Renal cortical epithelial cell (primary cell): Measurements from ENCODE around the gene NHERF1. TPM values are rescaled to one million over a fixed set of nuclear protein-coding genes. Genes with fewer than 3 reads are reported as not detected.

Source experiments
- DNase-seq: peaks from one replicate; pipeline ENCODE4 v3.0.0-alpha.2; 2011; ENCODE audit warnings: low read depth
- total RNA-seq: library from RNA; depleted of rRNA; stranded (reverse); fragments of >200 nt; gene quantifications from 2 replicates; pipeline ENCODE4 v1.2.3, GENCODE V29; 2014

Gene NHERF1
- total RNA-seq, 1 donor from 2014 or later: 28.6 TPM

GRCh38 chr17:74807925-74808324 is 59.5 kb downstream of the NHERF1 start:
- DNase-seq: no peak

- DNase-seq: no peak
Observed at GRCh38 chr17:74808714-74809430, 60.4 kb downstream of the NHERF1 start.

- peak; percentile 14 for DNase-seq
Observed at GRCh38 chr17:74810699-74811485, 62.5 kb downstream of the NHERF1 start.

- DNase-seq: no peak
Observed at GRCh38 chr17:74812109-74813009, 63.9 kb downstream of the NHERF1 start.

- DNase-seq: no peak
Observed at GRCh38 chr17:74814453-74814852, 66.0 kb downstream of the NHERF1 start.

GRCh38 chr17:74815067-74815466 is 66.6 kb downstream of the NHERF1 start:
- DNase-seq: no peak

GRCh38 chr17:74815550-74816370 is 67.3 kb downstream of the NHERF1 start:
- DNase-seq: no peak

- no peak for DNase-seq
Observed at GRCh38 chr17:74816905-74817620, 68.6 kb downstream of the NHERF1 start.

GRCh38 chr17:74818291-74818938 is 70.0 kb downstream of the NHERF1 start:
- no peak for DNase-seq

Other genes starting within 250 kb of the NHERF1 start
- gene CD300LB, start 217.2 kb upstream of the NHERF1 start, total RNA-seq: not detected in 2 replicates
- gene CD300C, start 202.5 kb upstream of the NHERF1 start, total RNA-seq: 0.05 TPM in 1 of 2 replicates, not detected in the other
- gene CD300H, start 181.1 kb upstream of the NHERF1 start, total RNA-seq: not detected in 2 replicates
- gene CD300LD, start 156.3 kb upstream of the NHERF1 start, total RNA-seq: not detected in 2 replicates
- gene CD300E, start 124.9 kb upstream of the NHERF1 start, total RNA-seq: not detected in 2 replicates
- gene CD300LF, start 35.7 kb upstream of the NHERF1 start, total RNA-seq: not detected in 2 replicates
- gene RAB37, start 11.4 kb upstream of the NHERF1 start, total RNA-seq: 0.20 and 0.52 TPM in 2 replicates
- gene NAT9, start 27.7 kb downstream of the NHERF1 start, total RNA-seq: 29.2 and 29.3 TPM in 2 replicates
- 0.10 TPM in 1 of 2 replicates, not detected in the other for gene GRIN2C, start 111.3 kb downstream of the NHERF1 start, total RNA-seq
- 30.6 and 31.3 TPM in 2 replicates for gene FDXR, start 124.4 kb downstream of the NHERF1 start, total RNA-seq
- gene FADS6, start 145.0 kb downstream of the NHERF1 start, total RNA-seq: not detected in 2 replicates
- not detected in 2 replicates for gene USH1G, start 174.6 kb downstream of the NHERF1 start, total RNA-seq
- gene OTOP2, start 175.6 kb downstream of the NHERF1 start, total RNA-seq: not detected in 2 replicates
- not detected in 2 replicates for gene OTOP3, start 187.3 kb downstream of the NHERF1 start, total RNA-seq
- 3.9 and 6.9 TPM in 2 replicates for gene HID1, start 224.1 kb downstream of the NHERF1 start, total RNA-seq
- gene CDR2L, start 239.0 kb downstream of the NHERF1 start, total RNA-seq: 36.8 and 69.2 TPM in 2 replicates